Left ventricle myocardium superior (tissue), 1 donor: ENCODE data around the gene TOR2A. TPM values are rescaled to one million over a fixed set of nuclear protein-coding genes. Genes with fewer than 3 reads are reported as not detected.
"Not testable (repeated sequence)": the region's sequence is repeated elsewhere in the genome, so short reads cannot be mapped to it uniquely, and the experiment has no call there.

Source experiments
- ATAC-seq: fragments of 200-7000 bp; cut with Tn5 transposase; one replicate; pipeline ENCODE4 v1.9.1; 2020; ENCODE audit warnings: mild to moderate bottlenecking, moderate library complexity
- DNase-seq: peaks from one replicate; pipeline ENCODE4 v3.0.0-alpha.2; 2020
- intact Hi-C: fragments of 100-400 bp; cut with micrococcal nuclease; formaldehyde crosslinking; loops from one replicate; pipeline ENCODE4 v1.11.0; 2022
- long read RNA-seq: library from polyadenylated mRNA; unstranded; transcript quantifications from one replicate; pipeline ENCODE4 v2.0.0, GENCODE V29; 2021
- total RNA-seq: library from RNA; stranded (reverse); fragmentation: NEBNext Ultra II Directional; extraction: Animal tissue kit (Norgen Biotek cat#: 25700); gene quantifications from one replicate; pipeline ENCODE4 v1.2.1, GENCODE V29; 2021
- donor health status: DM: no; HTN: yes; CAD: no; lungs with severe emphysema.

Gene TOR2A
- 3.6 TPM for total RNA-seq
- long read RNA-seq, partial matches to known transcripts, result 0 of 5 reads
- long read RNA-seq, other reads (novel, unspliced or antisense), result 5 of 5 reads

- DNase-seq, result peak; percentile 98
- intact Hi-C loops, result loop anchor here (5.0 to 10.0 kb wide), 2 partner anchors 47 to 140 kb away; no protein-coding TSS in a partner anchor
- ATAC-seq, result peak; percentile 96
These were observed at the start of gene TOR2A for GRCh38 chr9:127734747-127735529. Gene TOR2A, minus strand, starts transcription at chr9:127735294. Its CDS starts 24 bp downstream, at chr9:127735270.

- intact Hi-C loops, result loop anchor here (5.0 to 10.0 kb wide), 2 partner anchors 46 to 91 kb away; partner anchors contain the start of genes AK1 and TOR2A
- DNase-seq, result peak; percentile 67
- ATAC-seq, result no peak
These were observed 48.3 kb upstream of the TOR2A start for GRCh38 chr9:127783111-127784008.

- ATAC-seq, result no peak
- intact Hi-C loops, result loop anchor here (5.0 to 10.0 kb wide), 2 partner anchors 45 to 93 kb away; partner anchors contain the start of genes AK1 and TOR2A
- no peak for DNase-seq
These were observed 46.7 kb upstream of the TOR2A start for GRCh38 chr9:127781806-127782205.

- ATAC-seq, DNase-seq: not testable (repeated sequence)
- intact Hi-C loops, result loop anchor here (5.0 to 10.0 kb wide), 2 partner anchors 44 to 94 kb away; partner anchors contain the start of genes AK1 and TOR2A
These were observed 45.8 kb upstream of the TOR2A start for GRCh38 chr9:127780909-127781308.

- DNase-seq (no peak), ATAC-seq (no peak)
- intact Hi-C loops, result loop anchor here (5.0 to 10.0 kb wide), 2 partner anchors 43 to 94 kb away; partner anchors contain the start of genes AK1 and TOR2A
These were observed 45.2 kb upstream of the TOR2A start for GRCh38 chr9:127780126-127780885.

GRCh38 chr9:127779136-127779981, 44.3 kb upstream of the TOR2A start:
- intact Hi-C loops, result no loop called here
- no peak for DNase-seq
- ATAC-seq, result peak; percentile 33

GRCh38 chr9:127778280-127779135, 43.4 kb upstream of the TOR2A start, which contains the start of gene SH2D3C:
Gene SH2D3C, minus strand, starts transcription at chr9:127778666. Its CDS starts 39 bp downstream, at chr9:127778627.
- peak; percentile 76 for ATAC-seq
- intact Hi-C loops, result no loop called here
- DNase-seq, result peak; percentile 75

- DNase-seq, result no peak
- no peak for ATAC-seq
- intact Hi-C loops, result no loop called here
These were observed 42.4 kb upstream of the TOR2A start for GRCh38 chr9:127777368-127777980.

- intact Hi-C loops, result no loop called here
- ATAC-seq (no peak), DNase-seq (no peak)
These were observed 41.8 kb upstream of the TOR2A start for GRCh38 chr9:127776924-127777289.

GRCh38 chr9:127776195-127776923, 41.3 kb upstream of the TOR2A start:
- ATAC-seq, result peak; percentile 12
- intact Hi-C loops, result no loop called here
- DNase-seq, result peak; percentile 50

GRCh38 chr9:127773981-127774380, 38.9 kb upstream of the TOR2A start:
- DNase-seq (no peak), ATAC-seq (no peak)
- intact Hi-C loops, result no loop called here

GRCh38 chr9:127773272-127773671, 38.2 kb upstream of the TOR2A start:
- ATAC-seq (no peak), DNase-seq (no peak)
- intact Hi-C loops, result no loop called here

- DNase-seq (no peak), ATAC-seq (no peak)
- intact Hi-C loops, result no loop called here
These were observed 37.5 kb upstream of the TOR2A start for GRCh38 chr9:127772603-127773002.

GRCh38 chr9:127771570-127772189, 36.6 kb upstream of the TOR2A start:
- no peak for ATAC-seq
- no peak for DNase-seq
- intact Hi-C loops, result no loop called here

- DNase-seq (peak; percentile 99), ATAC-seq (peak; percentile 97)
- intact Hi-C loops, result no loop called here
These were observed 35.9 kb upstream of the TOR2A start for GRCh38 chr9:127770905-127771569.
